Vein endothelial cell (primary cell): ENCODE measurements around the gene GNAI2. TPM values are rescaled to one million over a fixed set of nuclear protein-coding genes. Genes with fewer than 3 reads are reported as not detected.

Source experiments
- small RNA-seq: library from RNA; depleted of rRNA; stranded (forward); fragments of <200 nt; gene quantifications from one replicate; pipeline ENCODE3, GENCODE V24; 2012
- total RNA-seq: library from RNA; depleted of rRNA; stranded (reverse); fragments of >200 nt; gene quantifications from 2 replicates; pipeline ENCODE4 v1.2.3, GENCODE V29; 2012

The GNAI2 gene
- 732 and 810 TPM in 2 replicates for total RNA-seq

GRCh38 chr3:50235716-50236483, at the start of gene GNAI2:
Gene GNAI2, plus strand, starts transcription at chr3:50236204. Its CDS starts 132 bp downstream, at chr3:50236336.

GRCh38 chr3:50190936-50191660, 44.9 kb upstream of the GNAI2 start, which contains the start of gene GNAT1:
Gene GNAT1, plus strand, starts transcription at chr3:50191610. Its CDS starts 116 bp downstream, at chr3:50191726.

GRCh38 chr3:50204804-50205412, 31.1 kb upstream of the GNAI2 start, which contains the start of gene SLC38A3:
Gene SLC38A3, plus strand, starts transcription at chr3:50205271. Its CDS starts 8,929 bp downstream, at chr3:50214200.

GRCh38 chr3:50268703-50269451, 32.9 kb downstream of the GNAI2 start, which contains the start of gene SEMA3B:
Gene SEMA3B, plus strand, starts transcription at chr3:50269147. Its CDS starts 94 bp downstream, at chr3:50269241.

GRCh38 chr3:50278880-50279224, 42.8 kb downstream of the GNAI2 start, which contains the start of gene LSMEM2:
Gene LSMEM2, plus strand, starts transcription at chr3:50279087. Its CDS starts 27 bp downstream, at chr3:50279114.

GRCh38 chr3:50292159-50293078, 56.4 kb downstream of the GNAI2 start, which contains the start of gene IFRD2:
Gene IFRD2, minus strand, starts transcription at chr3:50292429. Its CDS starts 155 bp downstream, at chr3:50292274.

GRCh38 chr3:50298836-50299637, 63.0 kb downstream of the GNAI2 start, which contains the start of the genes HYAL3 and NAA80:
Gene HYAL3, minus strand, starts transcription at chr3:50299405. Its CDS starts 3,803 bp downstream, at chr3:50295602.
Gene NAA80, minus strand, starts transcription at chr3:50299405. Its CDS starts 1,942 bp downstream, at chr3:50297463.

GRCh38 chr3:50303013-50303815, 67.2 kb downstream of the GNAI2 start, which contains the start of gene HYAL1:
Gene HYAL1, minus strand, starts transcription at chr3:50303574. Its CDS starts 618 bp downstream, at chr3:50302956.

Small RNA genes within 50 kb of the gene (small RNA-seq; reads per million reads assigned to genes)
- not detected for gene MIR5787

Other genes starting within 250 kb of the GNAI2 start
- 151 and 189 TPM in 2 replicates for gene RBM5, start 147.3 kb upstream of the GNAI2 start, total RNA-seq
- gene SEMA3F, start 80.9 kb upstream of the GNAI2 start, total RNA-seq: 38.3 and 76.8 TPM in 2 replicates
- gene GNAT1, start 44.6 kb upstream of the GNAI2 start, total RNA-seq: not detected in 2 replicates
- gene SLC38A3, start 30.9 kb upstream of the GNAI2 start, total RNA-seq: not detected in 2 replicates
- 0.65 and 1.1 TPM in 2 replicates for gene SEMA3B, start 32.9 kb downstream of the GNAI2 start, total RNA-seq
- gene LSMEM2, start 42.9 kb downstream of the GNAI2 start, total RNA-seq: not detected in 2 replicates
- gene IFRD2, start 56.2 kb downstream of the GNAI2 start, total RNA-seq: 127 TPM in 2 replicates
- gene HYAL3, start 63.2 kb downstream of the GNAI2 start, total RNA-seq: 11.0 and 11.8 TPM in 2 replicates
- 10.8 and 11.1 TPM in 2 replicates for gene NAA80, start 63.2 kb downstream of the GNAI2 start, total RNA-seq
- 2.8 and 3.9 TPM in 2 replicates for gene HYAL1, start 67.4 kb downstream of the GNAI2 start, total RNA-seq
- 582 and 661 TPM in 2 replicates for gene HYAL2, start 86.5 kb downstream of the GNAI2 start, total RNA-seq
- 37.2 and 46.3 TPM in 2 replicates for gene TUSC2, start 92.0 kb downstream of the GNAI2 start, total RNA-seq
- gene RASSF1, start 104.6 kb downstream of the GNAI2 start, total RNA-seq: 12.7 and 15.1 TPM in 2 replicates
- 0.19 TPM in 1 of 2 replicates, not detected in the other for gene ZMYND10, start 109.5 kb downstream of the GNAI2 start, total RNA-seq
- 16.6 and 21.9 TPM in 2 replicates for gene NPRL2, start 114.6 kb downstream of the GNAI2 start, total RNA-seq
- 11.1 and 12.4 TPM in 2 replicates for gene CYB561D2, start 114.7 kb downstream of the GNAI2 start, total RNA-seq
- gene TMEM115, start 123.3 kb downstream of the GNAI2 start, total RNA-seq: 63.0 and 73.2 TPM in 2 replicates